ENCODE data around the gene ELOB.

ELOB gene

DNA sequence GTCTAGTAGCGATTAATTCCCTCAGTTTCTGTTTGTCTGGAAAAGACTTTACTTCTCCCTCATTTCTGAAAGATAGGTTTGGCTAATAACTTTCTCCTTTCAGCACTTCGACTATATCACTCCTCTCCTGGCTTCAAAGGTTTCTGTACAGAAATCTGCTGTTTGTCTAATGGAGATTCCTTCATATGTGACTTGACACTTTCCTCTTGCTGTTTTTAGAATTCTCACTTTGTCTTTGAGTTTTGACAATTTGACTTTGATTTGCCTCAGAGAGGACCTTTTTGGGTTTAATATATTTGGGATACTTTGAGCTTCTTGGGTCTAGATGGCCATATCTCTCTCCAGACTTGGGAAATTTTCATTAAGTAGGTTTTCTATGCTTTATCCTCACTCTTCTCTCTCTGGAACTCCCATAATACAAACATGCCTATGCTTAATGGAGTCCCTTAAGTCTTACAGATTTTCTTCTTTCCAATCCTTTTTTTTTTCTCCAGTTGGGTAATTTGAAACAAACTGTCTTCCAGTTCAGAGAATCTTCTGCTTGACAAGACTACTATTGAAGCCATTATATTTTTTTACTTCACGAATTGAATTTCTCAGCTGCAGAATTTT is 32.2 kb upstream of the ELOB start:
- DNase-seq = no peak

DNA sequence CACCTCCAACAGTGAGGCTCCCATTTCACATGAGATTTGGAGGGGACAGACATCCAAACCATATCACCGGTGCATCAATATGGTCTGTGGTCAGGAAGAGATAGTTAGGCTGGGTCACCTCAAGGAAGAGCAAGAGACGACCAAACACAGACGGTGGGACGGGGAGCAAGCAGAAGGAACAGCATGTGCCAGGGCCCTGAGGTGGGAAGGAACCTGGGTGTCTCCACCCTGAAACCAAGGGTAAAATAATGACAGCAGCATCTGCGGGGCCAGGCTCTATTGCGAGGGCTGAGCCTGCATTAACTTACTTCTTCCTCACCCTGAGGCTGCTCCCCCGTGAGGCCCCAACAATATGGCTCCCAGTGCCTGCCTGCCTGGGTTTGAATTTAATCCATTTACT is 31.1 kb upstream of the ELOB start:
- DNase-seq = no peak

DNA sequence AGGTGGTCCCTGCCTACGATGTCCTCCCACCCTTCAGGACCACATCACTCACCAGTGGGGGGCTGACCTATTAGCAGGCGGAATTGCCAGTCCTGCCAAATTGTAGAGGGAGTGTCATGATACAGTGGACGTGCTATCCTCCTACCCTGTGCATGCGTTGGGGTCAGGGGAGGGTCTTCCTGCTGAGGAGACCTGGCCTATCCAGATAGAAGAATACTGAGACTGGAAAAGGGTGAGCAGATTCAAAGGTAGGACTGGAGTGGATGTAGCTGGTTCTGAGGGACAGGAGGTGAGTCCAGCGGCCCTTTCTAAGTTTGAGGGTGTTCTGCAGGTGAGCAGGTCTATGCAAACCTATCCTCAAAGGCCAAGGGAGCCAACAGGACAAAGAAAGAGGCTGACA is 29.2 kb upstream of the ELOB start:
- no peak for DNase-seq

DNA sequence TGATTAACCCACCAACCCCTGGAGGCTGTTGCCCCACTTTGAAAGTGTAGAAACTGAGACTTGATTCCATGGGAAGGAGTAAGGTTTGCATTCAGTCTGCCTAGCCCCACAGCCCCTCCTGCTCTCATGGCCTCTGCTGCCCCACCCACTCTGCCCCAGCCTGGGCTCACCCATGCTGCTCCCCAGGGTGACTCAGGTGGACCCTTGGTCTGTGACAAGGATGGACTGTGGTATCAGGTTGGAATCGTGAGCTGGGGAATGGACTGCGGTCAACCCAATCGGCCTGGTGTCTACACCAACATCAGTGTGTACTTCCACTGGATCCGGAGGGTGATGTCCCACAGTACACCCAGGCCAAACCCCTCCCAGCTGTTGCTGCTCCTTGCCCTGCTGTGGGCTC is 27.6 kb upstream of the ELOB start:
- DNase-seq = no peak

DNA sequence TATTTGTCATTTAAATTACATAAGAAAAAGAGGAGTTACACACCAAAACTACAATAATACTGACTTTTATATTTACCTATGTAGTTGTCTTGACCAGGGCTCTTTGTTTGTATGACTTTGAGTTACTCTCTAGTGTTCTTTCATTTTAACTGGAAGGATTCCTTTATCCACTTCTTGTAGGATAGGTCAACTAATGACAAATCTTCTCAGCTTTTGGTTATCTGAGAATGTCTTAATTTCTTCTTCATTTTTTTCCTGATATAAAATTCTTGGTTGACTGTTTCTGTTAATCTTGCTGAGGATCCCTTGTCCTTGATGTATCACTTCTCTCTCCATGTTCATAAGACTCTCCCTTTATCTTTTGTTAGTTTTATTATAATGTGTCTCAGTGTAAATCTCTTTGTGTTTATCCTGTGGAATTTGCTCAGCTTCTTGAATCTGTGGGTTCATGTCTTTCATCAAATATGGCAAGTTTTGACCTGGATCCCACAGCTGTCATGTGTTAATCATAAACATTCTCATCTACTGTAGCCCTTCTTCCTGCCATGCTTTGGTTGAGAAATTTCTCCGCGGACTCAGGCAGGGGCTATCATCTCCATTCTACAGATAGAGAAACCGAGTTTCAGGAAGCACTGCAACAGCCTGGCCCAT is 26.6 kb upstream of the ELOB start:
- no peak for DNase-seq

DNA sequence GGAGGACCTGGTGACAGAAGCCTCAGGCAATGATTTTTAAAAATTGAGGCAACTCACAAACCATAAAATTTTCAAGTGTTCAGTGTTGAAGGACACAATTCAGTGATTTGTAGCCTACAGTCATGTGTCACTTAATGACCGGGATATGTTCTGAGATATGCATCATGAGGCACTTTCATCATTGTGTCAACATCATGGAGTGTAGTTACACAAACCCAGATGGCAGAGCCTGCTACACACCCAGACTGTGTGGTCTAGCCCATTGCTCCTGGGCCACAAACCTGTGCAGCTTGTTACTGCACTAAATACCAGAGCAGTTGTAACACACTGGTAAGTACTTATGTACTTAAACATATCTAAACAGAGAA is 22.8 kb upstream of the ELOB start:
- DNase-seq = no peak

DNA sequence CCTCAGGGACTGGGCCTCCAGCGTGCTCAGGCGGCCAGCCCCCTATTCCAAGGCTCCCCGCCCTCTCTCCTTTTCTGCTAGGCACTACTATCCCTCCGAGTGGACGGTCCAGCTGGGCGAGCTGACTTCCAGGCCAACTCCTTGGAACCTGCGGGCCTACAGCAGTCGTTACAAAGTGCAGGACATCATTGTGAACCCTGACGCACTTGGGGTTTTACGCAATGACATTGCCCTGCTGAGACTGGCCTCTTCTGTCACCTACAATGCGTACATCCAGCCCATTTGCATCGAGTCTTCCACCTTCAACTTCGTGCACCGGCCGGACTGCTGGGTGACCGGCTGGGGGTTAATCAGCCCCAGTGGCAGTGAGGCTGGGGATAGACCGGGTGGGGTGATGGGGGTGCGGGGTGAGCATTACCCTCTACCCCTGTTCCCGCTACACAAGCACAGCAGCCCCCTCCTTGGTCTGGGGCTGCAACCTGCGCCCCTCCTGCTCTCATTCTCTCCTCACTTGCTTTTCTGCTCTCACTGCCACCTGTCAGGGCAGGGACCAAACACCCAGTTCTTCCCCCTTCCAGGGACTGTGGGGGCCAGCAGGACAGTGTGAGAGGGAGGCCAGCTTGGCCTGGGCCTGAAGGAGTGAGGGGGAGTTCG is 22.3 kb upstream of the ELOB start:
- no peak for DNase-seq

DNA sequence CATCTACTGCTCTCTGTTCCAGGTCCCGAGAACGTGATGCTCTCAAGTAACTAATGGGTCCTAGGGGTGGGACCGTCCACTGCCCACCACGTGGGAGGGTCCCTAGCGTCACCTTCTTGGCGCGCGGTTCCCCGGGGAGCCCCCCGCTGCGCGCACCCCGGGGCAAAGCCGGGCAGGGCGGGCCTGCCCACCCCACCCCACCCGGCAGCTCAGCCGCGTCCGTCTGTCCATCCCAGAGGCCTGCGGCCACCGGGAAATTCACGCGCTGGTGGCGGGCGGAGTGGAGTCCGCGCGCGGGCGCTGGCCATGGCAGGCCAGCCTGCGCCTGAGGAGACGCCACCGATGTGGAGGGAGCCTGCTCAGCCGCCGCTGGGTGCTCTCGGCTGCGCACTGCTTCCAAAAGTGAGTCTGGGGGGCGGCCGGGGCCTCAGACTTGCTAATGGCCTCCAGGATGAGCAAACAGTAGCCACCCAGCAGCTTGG is 21.7 kb upstream of the ELOB start:
- no peak for DNase-seq

DNA sequence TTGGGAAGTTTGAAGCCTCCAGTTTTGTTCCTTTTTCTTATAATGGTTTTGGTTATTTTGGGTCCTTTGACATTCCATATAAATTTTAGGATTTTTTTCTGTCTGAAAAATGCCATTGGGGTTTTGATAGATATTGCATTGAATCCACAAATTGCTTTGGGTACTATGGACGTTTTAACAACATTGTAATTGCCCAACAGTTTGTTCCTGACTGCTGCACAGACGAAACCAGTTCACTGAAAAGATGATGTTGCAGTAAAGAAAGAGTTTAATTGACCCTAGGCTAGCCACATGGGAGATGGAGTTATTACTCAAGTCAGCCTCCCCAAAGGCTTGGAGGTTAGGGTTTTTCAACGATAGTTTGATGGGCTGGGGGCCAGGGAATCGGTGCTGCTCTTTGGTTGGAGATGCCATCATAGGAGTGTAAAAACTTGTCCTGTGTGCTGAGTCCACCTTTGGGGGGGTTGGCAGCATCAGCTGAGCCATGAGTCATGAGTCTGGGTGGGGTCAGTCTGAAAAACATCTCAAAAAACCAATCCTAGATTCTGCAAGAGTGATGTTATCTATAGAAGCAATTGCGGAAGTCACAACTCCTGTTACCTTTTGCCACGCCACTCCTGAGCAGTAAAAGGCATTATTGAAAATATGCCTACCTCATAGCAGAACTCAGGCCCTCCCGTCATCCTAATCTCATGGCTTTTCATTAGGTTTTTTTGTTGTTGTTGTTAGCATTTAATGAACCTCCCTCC is 18.5 kb upstream of the ELOB start:
- DNase-seq = no peak

DNA sequence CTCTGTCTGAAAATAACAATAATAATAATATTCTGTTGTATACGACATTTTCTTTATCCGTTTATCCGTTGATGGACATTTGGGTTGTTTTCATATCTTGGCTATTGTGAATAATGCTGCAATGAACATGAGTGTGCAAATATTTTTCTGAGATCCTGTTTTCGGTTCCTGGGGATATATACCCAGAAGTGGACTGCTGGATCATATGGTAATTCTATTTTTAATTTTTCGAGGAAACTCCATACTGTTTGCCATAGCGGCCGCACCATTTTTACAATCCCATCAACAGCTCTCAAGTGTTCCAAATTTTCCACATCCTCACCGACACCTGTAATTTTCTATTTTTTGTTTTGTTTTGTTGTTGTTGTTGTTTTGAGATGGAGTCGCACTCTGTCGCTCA is 15.9 kb upstream of the ELOB start:
- no peak for DNase-seq

DNA sequence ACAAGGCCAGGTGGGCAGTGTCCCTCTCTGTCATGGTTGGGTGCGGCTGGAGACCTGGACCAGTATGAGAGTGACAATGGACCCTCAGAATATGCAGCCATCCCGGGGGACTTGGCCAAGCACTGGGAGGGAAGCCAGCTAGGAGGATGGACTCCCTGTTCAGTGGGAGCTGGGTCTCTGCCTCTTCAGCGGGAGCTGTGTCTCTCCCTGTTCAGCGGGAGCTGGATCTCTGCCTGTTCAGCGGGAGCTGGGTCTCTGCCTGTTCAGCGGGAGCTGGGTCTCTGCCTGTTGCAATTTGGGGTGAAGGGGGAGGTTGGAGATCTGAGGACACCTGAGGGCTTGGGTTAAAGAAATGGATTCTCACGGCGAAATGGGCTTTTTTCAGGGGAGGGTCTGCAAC is 14.1 kb upstream of the ELOB start:
- DNase-seq = no peak

DNA sequence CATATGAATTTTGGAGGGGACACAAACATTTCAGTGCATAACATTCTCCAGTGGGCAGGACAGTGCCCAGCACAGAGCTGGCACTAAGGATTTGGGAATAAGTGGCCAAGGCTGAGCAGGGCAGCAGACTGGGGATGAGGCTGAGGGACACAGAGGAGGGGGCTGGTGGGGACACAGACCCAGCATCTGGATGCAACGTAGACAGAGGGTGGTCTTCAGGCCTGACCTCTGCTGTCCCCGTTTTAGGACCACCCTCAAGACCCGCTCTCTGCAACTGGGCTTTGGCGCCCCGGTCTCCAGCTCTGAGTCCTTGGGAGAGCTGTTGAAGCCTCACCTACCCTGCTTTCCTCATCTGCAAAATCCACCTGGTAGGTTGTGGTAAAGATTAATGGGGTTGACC is 13.6 kb upstream of the ELOB start:
- no peak for DNase-seq

DNA sequence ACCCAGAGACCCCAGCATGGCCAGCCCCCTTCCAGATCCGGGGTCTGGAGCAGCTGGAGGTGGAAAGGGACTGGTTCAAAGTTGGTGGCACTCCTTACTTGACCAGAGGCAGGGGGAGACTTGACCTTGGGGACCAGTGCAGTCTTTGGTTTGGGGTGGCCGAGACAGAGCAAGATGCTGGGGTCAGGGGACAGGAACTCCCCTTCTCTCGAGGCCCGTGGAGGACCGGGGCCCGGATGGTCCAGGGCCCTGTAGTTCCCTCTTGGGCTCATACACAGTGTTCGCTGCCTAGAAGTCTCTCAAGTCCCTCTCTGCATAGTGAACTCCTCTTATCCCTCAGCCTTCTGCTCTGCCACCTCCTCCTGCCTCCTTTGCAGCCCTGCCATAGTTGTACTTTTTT is 10.9 kb upstream of the ELOB start:
- no peak for DNase-seq

DNA sequence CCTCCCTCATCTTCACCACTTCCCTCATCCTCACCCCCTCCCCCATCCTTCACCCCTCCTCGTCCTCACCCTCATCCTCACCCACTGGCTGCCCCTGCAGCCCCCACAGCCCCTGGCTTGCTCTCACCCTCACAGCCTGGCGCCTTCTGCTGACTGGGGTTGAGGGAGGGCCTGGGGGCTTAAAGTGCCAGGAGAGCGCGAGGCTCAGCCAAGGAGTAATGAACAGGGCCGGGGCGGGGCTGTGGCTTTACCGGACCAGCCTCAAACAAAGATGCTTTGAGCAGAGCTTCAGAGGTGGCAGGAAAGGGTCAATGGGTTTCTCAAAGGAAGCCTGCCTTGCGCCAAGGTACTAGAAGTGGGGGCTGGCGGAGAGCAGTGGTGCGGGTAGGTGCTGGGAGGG is 10.3 kb upstream of the ELOB start, which contains the start of gene PRSS33:
TSS of gene PRSS33 (minus strand) at position 155 of the 400 bp plus-strand sequence. CDS start 1,013 bp downstream, outside the sequence.
- DNase-seq = no peak

DNA sequence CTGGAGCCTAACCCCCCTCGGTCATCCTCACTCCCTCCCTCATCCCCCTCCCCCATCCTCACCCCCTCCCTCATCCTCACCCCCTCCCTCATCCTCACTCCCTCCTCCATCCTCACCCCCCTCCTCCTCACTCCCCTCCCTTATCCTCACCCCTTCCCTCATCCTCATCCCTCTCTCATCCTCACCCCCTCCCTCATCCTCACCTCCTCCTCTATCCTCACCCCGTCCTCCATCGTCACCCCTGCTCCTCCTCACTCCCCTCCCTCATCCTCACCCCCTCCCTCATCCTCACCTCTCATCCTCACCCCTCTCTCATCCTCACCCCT is 9.7 kb upstream of the ELOB start:
- DNase-seq = no peak

DNA sequence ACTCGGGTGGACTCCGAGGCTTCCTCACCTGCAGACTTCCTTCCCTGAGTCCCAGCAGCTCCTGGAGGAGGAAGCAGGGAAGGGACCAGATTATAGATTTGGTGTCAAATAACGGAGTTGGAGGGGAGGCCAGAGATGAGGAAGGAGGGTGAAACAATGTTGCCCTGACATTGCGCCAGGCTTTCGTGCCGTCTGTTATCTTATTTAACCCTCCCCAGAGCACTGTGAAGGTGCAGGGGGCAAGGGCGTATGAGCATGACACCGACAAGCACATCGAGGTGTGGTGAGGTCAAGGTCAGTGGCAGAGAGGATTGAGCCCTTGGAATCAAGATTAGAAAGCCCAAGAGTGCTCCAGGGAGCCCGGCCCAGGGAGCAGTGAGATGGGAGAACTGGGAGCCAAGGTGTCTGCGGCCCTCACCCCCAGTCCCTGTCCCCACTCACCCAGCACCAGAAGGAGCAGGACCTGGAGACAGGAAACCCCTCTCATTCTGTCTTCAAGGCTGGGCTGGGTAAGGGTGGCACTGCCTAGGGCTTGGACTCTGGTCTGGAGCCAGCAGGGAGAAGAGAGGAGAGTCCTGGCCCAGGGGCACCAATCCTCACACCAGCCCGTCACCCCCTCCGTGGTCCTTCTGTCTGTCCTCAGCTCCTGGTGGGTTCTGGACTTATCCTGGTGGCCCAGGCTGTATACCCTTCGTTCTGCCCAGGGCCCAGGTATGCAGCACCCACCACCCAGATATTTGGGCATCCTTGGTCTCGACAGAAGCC is 9.2 kb upstream of the ELOB start:
- no peak for DNase-seq

DNA sequence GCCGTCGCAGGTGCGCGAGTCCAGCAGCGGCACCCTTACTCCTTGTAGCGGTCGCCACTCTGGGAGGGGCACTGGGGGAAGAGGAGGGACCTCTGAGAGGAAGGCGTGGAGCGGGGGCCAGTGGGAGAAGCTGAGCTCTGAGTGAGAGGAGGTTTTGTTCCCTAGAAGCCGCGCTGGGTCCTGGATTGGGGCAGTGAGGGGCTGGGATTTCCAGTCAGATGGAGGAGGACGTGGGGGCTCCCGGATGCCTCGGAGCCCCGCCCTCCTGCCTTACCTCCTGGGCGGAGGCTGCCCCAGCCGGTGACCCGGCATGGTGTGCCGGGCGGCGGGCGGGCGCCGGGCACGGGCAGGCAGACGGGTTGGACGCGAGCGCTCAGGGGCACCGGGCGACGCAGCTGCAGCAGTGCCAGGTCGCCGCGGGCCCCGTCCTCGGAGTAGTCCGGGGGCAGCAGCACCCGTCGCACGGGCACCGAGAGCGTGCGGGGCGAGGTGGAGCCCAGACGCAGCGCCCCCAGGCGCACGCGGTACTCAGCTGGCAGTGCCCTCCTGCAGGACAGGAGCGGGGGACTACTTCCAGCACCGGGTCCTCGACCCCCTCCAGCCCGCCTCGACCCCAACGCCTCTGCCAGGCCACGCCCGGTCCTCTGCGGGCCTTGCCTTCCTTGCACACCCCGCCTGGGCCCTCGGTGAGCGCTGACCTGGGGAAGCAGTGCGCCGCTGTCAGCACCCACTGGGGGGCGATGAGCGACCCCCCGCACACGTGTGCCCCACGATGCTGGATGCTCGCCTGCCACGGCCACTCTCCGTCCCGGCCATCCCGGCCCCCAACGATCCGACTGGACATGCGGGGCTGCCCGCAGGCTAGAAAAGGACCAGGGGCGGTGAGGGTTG is 8.3 kb upstream of the ELOB start:
- no peak for DNase-seq

DNA sequence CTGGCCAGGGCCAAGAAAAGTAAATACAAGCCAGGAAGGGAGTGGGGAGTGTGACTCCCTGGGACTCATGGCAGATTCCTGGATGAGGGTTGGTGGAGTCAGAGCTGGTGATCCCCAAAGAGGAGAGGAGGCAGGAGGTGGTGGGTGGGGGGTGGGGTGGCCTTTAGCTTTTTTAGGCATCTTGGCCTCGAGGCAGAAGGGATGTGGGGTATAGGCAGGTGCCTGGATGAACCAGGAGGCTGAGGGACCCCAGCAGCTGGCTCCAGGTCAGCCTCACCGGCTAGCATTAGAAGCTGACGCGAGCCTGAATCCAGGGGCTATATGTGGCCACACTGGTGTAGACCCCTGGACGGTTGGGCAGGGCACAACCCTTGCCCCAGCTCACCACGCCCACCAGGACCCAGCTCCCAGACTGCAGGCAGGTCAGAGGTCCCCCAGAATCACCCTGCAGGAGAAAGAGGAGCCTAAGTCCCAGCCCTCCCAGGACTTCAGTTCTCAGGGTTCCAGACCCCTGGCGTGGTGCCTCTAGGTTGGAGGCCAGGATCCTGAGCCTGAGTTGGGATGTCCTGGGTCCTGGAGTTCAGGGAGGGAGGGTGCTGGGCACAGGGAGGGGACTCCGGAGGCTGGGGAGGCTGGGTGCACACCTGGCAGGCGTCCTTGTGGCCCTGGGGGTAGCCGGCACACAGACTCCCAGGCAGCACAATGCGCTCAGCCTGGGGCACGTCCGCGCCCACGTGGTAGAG is 7.4 kb upstream of the ELOB start:
- DNase-seq = no peak

DNA sequence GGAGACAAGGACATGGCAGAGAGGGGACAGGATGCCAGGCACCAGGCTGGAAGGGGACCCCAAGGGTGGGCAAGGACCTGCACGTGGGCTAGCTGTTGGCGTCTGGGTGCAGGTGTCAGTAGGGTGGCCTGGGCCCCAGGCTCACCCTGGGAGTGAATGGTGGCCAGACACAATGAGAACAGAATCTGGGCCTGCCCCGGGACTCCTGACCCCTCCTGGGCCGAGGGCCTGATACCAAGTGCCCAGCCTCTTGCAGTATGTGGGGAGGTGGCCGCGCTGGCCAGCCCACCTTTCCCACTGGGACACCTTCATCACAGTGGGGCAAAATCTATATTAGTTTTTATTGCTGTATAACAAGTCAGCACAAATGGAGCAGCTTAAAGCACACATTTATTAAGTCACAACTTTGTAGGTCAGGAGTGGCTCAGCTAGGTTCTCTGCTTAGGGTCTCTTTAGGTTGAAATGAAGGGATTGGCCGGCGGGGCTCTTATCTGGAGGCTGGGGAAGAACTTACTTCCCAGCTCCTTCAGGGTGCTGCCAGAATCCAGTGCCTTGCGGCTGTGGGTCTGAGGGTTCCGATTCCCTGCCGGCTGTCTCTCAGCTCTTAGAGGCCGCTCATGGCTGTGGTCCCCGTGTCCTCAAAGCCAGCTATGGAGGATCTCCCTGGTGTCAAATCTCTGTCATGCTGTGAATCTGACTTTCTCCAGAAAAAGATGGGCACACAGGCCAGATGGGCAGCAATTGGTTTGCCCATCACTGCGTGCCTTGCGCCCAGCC is 6.7 kb upstream of the ELOB start:
- no peak for DNase-seq

DNA sequence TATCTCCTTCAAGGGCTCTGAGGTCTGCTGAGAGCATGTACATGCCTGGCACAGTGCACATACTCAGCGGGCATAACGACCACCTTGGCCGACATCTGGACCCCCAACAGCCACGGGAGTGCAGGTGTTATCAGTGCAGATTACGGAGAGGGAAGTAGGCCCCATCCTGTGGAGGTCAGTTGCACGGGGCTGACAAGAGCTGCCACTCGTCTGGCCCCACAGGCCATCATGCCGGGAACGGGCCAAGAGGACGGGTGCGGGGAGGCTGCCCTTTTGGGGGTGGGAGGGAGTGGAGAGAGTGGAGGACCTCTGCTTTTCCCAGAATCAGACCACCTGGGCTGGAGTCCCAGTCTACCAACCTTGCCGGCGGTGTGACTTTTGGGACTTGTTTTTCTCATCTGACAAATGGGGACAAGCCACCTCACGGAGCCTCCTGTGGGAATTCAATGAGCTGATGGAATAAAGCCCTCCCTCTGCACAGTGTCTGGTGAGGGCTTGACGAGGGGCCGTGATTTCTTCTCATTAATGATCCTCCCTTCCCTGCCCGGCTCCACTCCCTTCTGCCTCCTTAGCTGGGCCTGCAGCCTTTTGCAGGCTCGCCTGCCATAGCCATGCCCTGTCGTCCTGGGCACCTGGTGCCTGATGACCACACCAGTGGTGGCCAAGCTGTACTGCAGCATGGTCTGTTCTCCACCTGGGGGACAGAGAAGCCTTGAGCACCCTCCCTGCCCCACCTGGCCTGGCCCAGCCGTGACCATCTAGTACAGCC is 5.7 kb upstream of the ELOB start:
- DNase-seq = no peak
